Fibroblast of the aortic adventitia (primary cell): ENCODE measurements around the gene SERPING1. TPM values are rescaled to one million over a fixed set of nuclear protein-coding genes. Genes with fewer than 3 reads are reported as not detected.

ENCODE experiments used
- DNase-seq: peaks from one replicate; pipeline ENCODE4 v3.0.0-alpha.2; 2010; ENCODE audit warnings: low read depth
- H3K4me3 ChIP-seq: 2 replicates; pipeline ENCODE4 v1.5.1; 2011; ENCODE audit warnings: low read depth, mild to moderate bottlenecking, control low read depth, low read length, moderate library complexity
- total RNA-seq: library from RNA; depleted of rRNA; stranded (reverse); fragments of >200 nt; gene quantifications from 2 replicates; pipeline ENCODE4 v1.2.3, GENCODE V29; 2012; ENCODE audit warnings: low replicate concordance
- TF ChIP-seq, protein P1 (sequence below): IDR thresholded peaks from 2 replicates; pipeline ENCODE4 v1.5.1; 2011; ENCODE audit warnings: mild to moderate bottlenecking, low read length, control low read depth, inconsistent platforms; ENCODE audit not compliant: insufficient read depth

SERPING1 gene
- total RNA-seq, 1 donor, result 64.9 TPM

DNA sequence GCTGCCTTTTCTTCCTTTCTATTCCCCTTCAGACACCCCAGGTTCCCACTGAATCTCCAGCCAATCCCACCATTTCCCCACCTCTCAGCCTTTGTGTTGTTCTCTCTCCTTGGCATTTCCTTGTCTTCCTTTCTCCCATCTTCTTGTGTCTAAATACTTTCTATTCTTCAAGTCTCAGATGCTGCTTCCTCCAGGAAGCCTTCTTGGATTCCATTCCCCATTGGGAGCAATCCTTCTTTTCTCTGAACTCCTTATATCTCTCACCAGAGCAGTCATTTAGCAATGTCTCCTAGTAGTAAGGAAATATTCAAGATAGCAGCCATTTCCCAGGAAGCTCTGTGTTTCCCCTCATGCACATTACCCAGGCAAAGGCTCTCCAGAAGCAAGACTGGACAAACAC, 36.8 kb downstream of the SERPING1 start:
- TF ChIP-seq, protein P1, sequence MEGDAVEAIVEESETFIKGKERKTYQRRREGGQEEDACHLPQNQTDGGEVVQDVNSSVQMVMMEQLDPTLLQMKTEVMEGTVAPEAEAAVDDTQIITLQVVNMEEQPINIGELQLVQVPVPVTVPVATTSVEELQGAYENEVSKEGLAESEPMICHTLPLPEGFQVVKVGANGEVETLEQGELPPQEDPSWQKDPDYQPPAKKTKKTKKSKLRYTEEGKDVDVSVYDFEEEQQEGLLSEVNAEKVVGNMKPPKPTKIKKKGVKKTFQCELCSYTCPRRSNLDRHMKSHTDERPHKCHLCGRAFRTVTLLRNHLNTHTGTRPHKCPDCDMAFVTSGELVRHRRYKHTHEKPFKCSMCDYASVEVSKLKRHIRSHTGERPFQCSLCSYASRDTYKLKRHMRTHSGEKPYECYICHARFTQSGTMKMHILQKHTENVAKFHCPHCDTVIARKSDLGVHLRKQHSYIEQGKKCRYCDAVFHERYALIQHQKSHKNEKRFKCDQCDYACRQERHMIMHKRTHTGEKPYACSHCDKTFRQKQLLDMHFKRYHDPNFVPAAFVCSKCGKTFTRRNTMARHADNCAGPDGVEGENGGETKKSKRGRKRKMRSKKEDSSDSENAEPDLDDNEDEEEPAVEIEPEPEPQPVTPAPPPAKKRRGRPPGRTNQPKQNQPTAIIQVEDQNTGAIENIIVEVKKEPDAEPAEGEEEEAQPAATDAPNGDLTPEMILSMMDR, result no peak
- H3K4me3 ChIP-seq, result no peak overlapping the region
- no peak for DNase-seq

- TF ChIP-seq, protein P1, result no peak
- H3K4me3 ChIP-seq, result no peak overlapping the region
- no peak for DNase-seq
Observed at GRCh38 chr11:57635246-57635645, 37.8 kb downstream of the SERPING1 start.

DNA sequence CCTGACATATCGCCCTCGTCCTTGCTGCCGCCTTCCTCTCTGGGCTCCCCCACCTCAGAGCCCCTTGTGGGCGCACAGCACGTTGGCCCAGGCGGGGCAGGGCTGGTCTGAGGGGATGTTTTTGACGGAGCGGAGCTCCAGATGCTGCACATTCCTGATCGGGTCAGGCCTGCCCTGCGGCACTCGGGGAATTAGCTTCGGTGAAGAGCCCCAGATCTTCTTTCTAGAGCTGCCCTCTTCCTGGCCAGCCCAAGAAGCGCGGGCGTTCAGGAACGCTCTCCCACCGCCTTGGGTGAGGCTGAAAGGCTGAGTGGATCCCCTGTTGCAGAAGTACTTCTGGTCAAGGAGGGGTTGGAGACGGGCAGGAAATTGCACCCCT, 40.1 kb downstream of the SERPING1 start:
- TF ChIP-seq, protein P1, result no peak
- H3K4me3 ChIP-seq, result peak overlapping the region; percentile 97
- no peak for DNase-seq

DNA sequence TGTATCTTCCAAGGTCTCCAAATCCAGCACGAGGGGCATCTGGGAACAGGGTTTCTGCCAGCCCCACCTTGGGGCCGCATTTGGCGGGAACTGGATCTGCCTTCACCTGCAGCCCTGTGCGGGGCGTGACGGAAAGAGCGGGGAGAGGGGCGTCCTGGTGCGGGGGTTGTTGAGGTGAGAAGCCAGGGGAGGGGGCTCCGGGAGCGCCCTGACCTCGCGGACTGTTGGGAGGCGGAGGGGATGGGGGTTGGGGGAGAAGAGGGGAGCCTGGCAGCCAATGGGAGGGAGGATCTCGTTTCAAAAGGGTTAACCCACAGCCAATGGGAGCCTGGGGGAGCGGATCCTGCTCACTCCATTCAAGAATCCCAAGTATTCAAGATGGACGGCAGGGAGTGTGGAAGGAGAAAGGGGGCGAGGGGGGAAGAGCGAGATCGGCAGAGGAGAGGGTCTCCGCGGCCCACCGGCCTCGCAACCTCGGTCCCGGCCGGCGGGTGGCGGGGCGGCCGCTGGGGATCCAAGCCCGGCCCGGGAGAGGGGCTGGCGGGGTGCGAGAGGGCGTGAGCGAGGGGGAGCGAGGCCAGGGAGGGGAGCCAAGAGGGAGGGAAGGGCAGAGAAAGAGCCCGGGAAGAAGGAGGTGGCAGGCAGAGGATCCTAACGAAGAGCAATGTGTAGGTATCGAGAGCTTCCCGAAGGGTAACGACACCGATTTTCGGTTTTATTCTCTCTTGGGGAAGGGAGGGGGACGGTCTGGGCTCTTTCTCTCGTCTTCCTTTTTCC, 40.7 kb downstream of the SERPING1 start:
- peak; percentile 84 for DNase-seq
- peak overlapping the region; percentile 97 for H3K4me3 ChIP-seq
- TF ChIP-seq, protein P1, result no peak

GRCh38 chr11:57638811-57639320, 41.4 kb downstream of the SERPING1 start:
- TF ChIP-seq, protein P1, result no peak
- peak; percentile 24 for DNase-seq
- peak overlapping the region; percentile 97 for H3K4me3 ChIP-seq

- TF ChIP-seq, protein P1, result peak; percentile 2
Observed at GRCh38 chr11:57639321-57640067, 42.0 kb downstream of the SERPING1 start.

More at GRCh38 chr11:57639321-57640067, 42.0 kb downstream of the SERPING1 start:
- H3K4me3 ChIP-seq, result peak overlapping the region; percentile 97
- DNase-seq, result peak; percentile 31
